Measurements from ENCODE around the gene MTM1.

The MTM1 gene

GRCh38 chrX:150577174-150577573, 8.8 kb downstream of the MTM1 start:
- no peak overlapping the region for H3K4me3 ChIP-seq (ENCODE audit: low read length)
- DNase-seq (ENCODE audit: low read depth), result peak; percentile 4
- TF ChIP-seq CTCF (IDR thresholded peaks at IDR 0.05; ENCODE audit: insufficient read depth, low read depth, low read length, missing control alignments), result no peak

GRCh38 chrX:150581093-150581775, 12.8 kb downstream of the MTM1 start:
- no peak for TF ChIP-seq CTCF (IDR thresholded peaks at IDR 0.05; ENCODE audit: insufficient read depth, low read depth, low read length, missing control alignments)
- peak; percentile 62 for DNase-seq (ENCODE audit: low read depth)
- no peak overlapping the region for H3K4me3 ChIP-seq (ENCODE audit: low read length)

GRCh38 chrX:150582338-150582948, 14.0 kb downstream of the MTM1 start:
- no peak for TF ChIP-seq CTCF (IDR thresholded peaks at IDR 0.05; ENCODE audit: insufficient read depth, low read depth, low read length, missing control alignments)
- DNase-seq (ENCODE audit: low read depth), result no peak
- no peak overlapping the region for H3K4me3 ChIP-seq (ENCODE audit: low read length)

- peak; percentile 15 for DNase-seq (ENCODE audit: low read depth)
- H3K4me3 ChIP-seq (ENCODE audit: low read length), result no peak overlapping the region
- TF ChIP-seq CTCF (IDR thresholded peaks at IDR 0.05; ENCODE audit: insufficient read depth, low read depth, low read length, missing control alignments), result peak; percentile 25
Observed at GRCh38 chrX:150587585-150588503, 19.4 kb downstream of the MTM1 start.

- TF ChIP-seq CTCF (IDR thresholded peaks at IDR 0.05; ENCODE audit: insufficient read depth, low read depth, low read length, missing control alignments), result no peak
- H3K4me3 ChIP-seq (ENCODE audit: low read length), result no peak overlapping the region
- no peak for DNase-seq (ENCODE audit: low read depth)
Observed at GRCh38 chrX:150594584-150594983, 26.2 kb downstream of the MTM1 start.

- DNase-seq (ENCODE audit: low read depth), result no peak
- no peak for TF ChIP-seq CTCF (IDR thresholded peaks at IDR 0.05; ENCODE audit: insufficient read depth, low read depth, low read length, missing control alignments)
- no peak overlapping the region for H3K4me3 ChIP-seq (ENCODE audit: low read length)
Observed at GRCh38 chrX:150599226-150599625, 30.8 kb downstream of the MTM1 start.

All from epithelial cell of esophagus (primary cell).